ENCODE results near the gene AIFM1.

AIFM1 gene

GRCh38 chrX:130165181-130165702 is 399 bp downstream of the AIFM1 start:
- H3K36me3 ChIP-seq (ENCODE audit: control insufficient read depth, insufficient read depth, low read length), result no peaks in the 10 kb centered on the region
- no peaks in the 10 kb centered on the region for H3K4me1 ChIP-seq (ENCODE audit: control insufficient read depth, insufficient read depth, low read length)
- peak overlapping the region; percentile 65 for H3K4me3 ChIP-seq (ENCODE audit: low read length)
- no peak overlapping the region for H3K9ac ChIP-seq (ENCODE audit: low read length)
- H3K27ac ChIP-seq (ENCODE audit: low read depth, low read length), result peak overlapping the region; percentile 72
- no peaks in the 10 kb centered on the region for H3K27me3 ChIP-seq (ENCODE audit: control insufficient read depth, insufficient read depth, low read length)

GRCh38 chrX:130163398-130163797 is 2.2 kb downstream of the AIFM1 start:
- no peak overlapping the region for H3K27ac ChIP-seq (ENCODE audit: low read depth, low read length)
- no peaks in the 10 kb centered on the region for H3K27me3 ChIP-seq (ENCODE audit: control insufficient read depth, insufficient read depth, low read length)
- H3K4me1 ChIP-seq (ENCODE audit: control insufficient read depth, insufficient read depth, low read length), result no peaks in the 10 kb centered on the region
- no peaks in the 10 kb centered on the region for H3K36me3 ChIP-seq (ENCODE audit: control insufficient read depth, insufficient read depth, low read length)
- no peak overlapping the region for H3K4me3 ChIP-seq (ENCODE audit: low read length)
- H3K9ac ChIP-seq (ENCODE audit: low read length), result no peak overlapping the region

GRCh38 chrX:130162094-130162735 is 3.4 kb downstream of the AIFM1 start:
- no peak overlapping the region for H3K9ac ChIP-seq (ENCODE audit: low read length)
- no peak overlapping the region for H3K27ac ChIP-seq (ENCODE audit: low read depth, low read length)
- H3K4me3 ChIP-seq (ENCODE audit: low read length), result no peak overlapping the region
- no peaks in the 10 kb centered on the region for H3K4me1 ChIP-seq (ENCODE audit: control insufficient read depth, insufficient read depth, low read length)
- H3K36me3 ChIP-seq (ENCODE audit: control insufficient read depth, insufficient read depth, low read length), result no peaks in the 10 kb centered on the region
- no peaks in the 10 kb centered on the region for H3K27me3 ChIP-seq (ENCODE audit: control insufficient read depth, insufficient read depth, low read length)

- no peaks in the 10 kb centered on the region for H3K27me3 ChIP-seq (ENCODE audit: control insufficient read depth, insufficient read depth, low read length)
- H3K4me1 ChIP-seq (ENCODE audit: control insufficient read depth, insufficient read depth, low read length), result no peaks in the 10 kb centered on the region
- no peak overlapping the region for H3K4me3 ChIP-seq (ENCODE audit: low read length)
- no peaks in the 10 kb centered on the region for H3K36me3 ChIP-seq (ENCODE audit: control insufficient read depth, insufficient read depth, low read length)
- no peak overlapping the region for H3K27ac ChIP-seq (ENCODE audit: low read depth, low read length)
- no peak overlapping the region for H3K9ac ChIP-seq (ENCODE audit: low read length)
Observed at GRCh38 chrX:130159776-130160175, 5.9 kb downstream of the AIFM1 start.

GRCh38 chrX:130158311-130158710 is 7.3 kb downstream of the AIFM1 start:
- Histone ChIP-seq H3K27me3 (ENCODE audit: control insufficient read depth, insufficient read depth, low read length) (no peaks in the 10 kb centered on the region), H3K4me1 (ENCODE audit: control insufficient read depth, insufficient read depth, low read length) (no peaks in the 10 kb centered on the region), H3K27ac (ENCODE audit: low read depth, low read length) (no peak overlapping the region), H3K9ac (ENCODE audit: low read length) (no peak overlapping the region), H3K36me3 (ENCODE audit: control insufficient read depth, insufficient read depth, low read length) (no peaks in the 10 kb centered on the region), H3K4me3 (ENCODE audit: low read length) (no peak overlapping the region)

- H3K36me3 ChIP-seq (ENCODE audit: control insufficient read depth, insufficient read depth, low read length), result no peaks in the 10 kb centered on the region
- H3K9ac ChIP-seq (ENCODE audit: low read length), result no peak overlapping the region
- no peaks in the 10 kb centered on the region for H3K27me3 ChIP-seq (ENCODE audit: control insufficient read depth, insufficient read depth, low read length)
- H3K27ac ChIP-seq (ENCODE audit: low read depth, low read length), result no peak overlapping the region
- H3K4me3 ChIP-seq (ENCODE audit: low read length), result no peak overlapping the region
- H3K4me1 ChIP-seq (ENCODE audit: control insufficient read depth, insufficient read depth, low read length), result no peaks in the 10 kb centered on the region
Observed at GRCh38 chrX:130155564-130155963, 10.1 kb downstream of the AIFM1 start.

GRCh38 chrX:130147631-130148030 is 18.0 kb downstream of the AIFM1 start:
- Histone ChIP-seq H3K27me3 (ENCODE audit: control insufficient read depth, insufficient read depth, low read length) (no peaks in the 10 kb centered on the region), H3K4me1 (ENCODE audit: control insufficient read depth, insufficient read depth, low read length) (no peaks in the 10 kb centered on the region), H3K36me3 (ENCODE audit: control insufficient read depth, insufficient read depth, low read length) (no peaks in the 10 kb centered on the region)

GRCh38 chrX:130145123-130145522 is 20.5 kb downstream of the AIFM1 start:
- no peak overlapping the region for H3K4me3 ChIP-seq (ENCODE audit: low read length)
- no peak overlapping the region for H3K27ac ChIP-seq (ENCODE audit: low read depth, low read length)
- no peak overlapping the region for H3K9ac ChIP-seq (ENCODE audit: low read length)
- H3K36me3 ChIP-seq (ENCODE audit: control insufficient read depth, insufficient read depth, low read length), result peaks cover 4% of the 10 kb centered on the region
- H3K27me3 ChIP-seq (ENCODE audit: control insufficient read depth, insufficient read depth, low read length), result no peaks in the 10 kb centered on the region
- H3K4me1 ChIP-seq (ENCODE audit: control insufficient read depth, insufficient read depth, low read length), result no peaks in the 10 kb centered on the region

More at GRCh38 chrX:130147631-130148030, 18.0 kb downstream of the AIFM1 start:
- Histone ChIP-seq H3K9ac (ENCODE audit: low read length) (no peak overlapping the region), H3K27ac (ENCODE audit: low read depth, low read length) (no peak overlapping the region), H3K4me3 (ENCODE audit: low read length) (no peak overlapping the region)

- Histone ChIP-seq H3K36me3 (ENCODE audit: control insufficient read depth, insufficient read depth, low read length) (peaks cover 6% of the 10 kb centered on the region), H3K9ac (ENCODE audit: low read length) (no peak overlapping the region), H3K27me3 (ENCODE audit: control insufficient read depth, insufficient read depth, low read length) (no peaks in the 10 kb centered on the region), H3K27ac (ENCODE audit: low read depth, low read length) (no peak overlapping the region), H3K4me3 (ENCODE audit: low read length) (no peak overlapping the region), H3K4me1 (ENCODE audit: control insufficient read depth, insufficient read depth, low read length) (no peaks in the 10 kb centered on the region)
Observed at GRCh38 chrX:130144509-130144908, 21.1 kb downstream of the AIFM1 start.

GRCh38 chrX:130139474-130140201 is 26.0 kb downstream of the AIFM1 start:
- Histone ChIP-seq H3K27ac (ENCODE audit: low read depth, low read length) (no peak overlapping the region), H3K27me3 (ENCODE audit: control insufficient read depth, insufficient read depth, low read length) (no peaks in the 10 kb centered on the region), H3K4me1 (ENCODE audit: control insufficient read depth, insufficient read depth, low read length) (no peaks in the 10 kb centered on the region), H3K4me3 (ENCODE audit: low read length) (no peak overlapping the region), H3K36me3 (ENCODE audit: control insufficient read depth, insufficient read depth, low read length) (peaks cover 8% of the 10 kb centered on the region), H3K9ac (ENCODE audit: low read length) (no peak overlapping the region)

- Histone ChIP-seq H3K27ac (ENCODE audit: low read depth, low read length) (no peak overlapping the region), H3K9ac (ENCODE audit: low read length) (no peak overlapping the region), H3K27me3 (ENCODE audit: control insufficient read depth, insufficient read depth, low read length) (no peaks in the 10 kb centered on the region), H3K36me3 (ENCODE audit: control insufficient read depth, insufficient read depth, low read length) (peaks cover 8% of the 10 kb centered on the region), H3K4me3 (ENCODE audit: low read length) (no peak overlapping the region), H3K4me1 (ENCODE audit: control insufficient read depth, insufficient read depth, low read length) (no peaks in the 10 kb centered on the region)
Observed at GRCh38 chrX:130136961-130137360, 28.7 kb downstream of the AIFM1 start.

GRCh38 chrX:130136496-130136895 is 29.1 kb downstream of the AIFM1 start:
- Histone ChIP-seq H3K9ac (ENCODE audit: low read length) (no peak overlapping the region), H3K27ac (ENCODE audit: low read depth, low read length) (no peak overlapping the region), H3K27me3 (ENCODE audit: control insufficient read depth, insufficient read depth, low read length) (no peaks in the 10 kb centered on the region), H3K4me3 (ENCODE audit: low read length) (no peak overlapping the region), H3K4me1 (ENCODE audit: control insufficient read depth, insufficient read depth, low read length) (no peaks in the 10 kb centered on the region), H3K36me3 (ENCODE audit: control insufficient read depth, insufficient read depth, low read length) (peaks cover 10% of the 10 kb centered on the region)

- Histone ChIP-seq H3K9ac (ENCODE audit: low read length) (no peak overlapping the region), H3K27ac (ENCODE audit: low read depth, low read length) (no peak overlapping the region), H3K36me3 (ENCODE audit: control insufficient read depth, insufficient read depth, low read length) (peaks cover 5% of the 10 kb centered on the region), H3K4me1 (ENCODE audit: control insufficient read depth, insufficient read depth, low read length) (no peaks in the 10 kb centered on the region), H3K27me3 (ENCODE audit: control insufficient read depth, insufficient read depth, low read length) (no peaks in the 10 kb centered on the region), H3K4me3 (ENCODE audit: low read length) (no peak overlapping the region)
Observed at GRCh38 chrX:130130990-130131389, 34.7 kb downstream of the AIFM1 start.
